Esophagus (tissue), 2 donors: ENCODE measurements around the gene RNU5B-1. TPM values are rescaled to one million over a fixed set of nuclear protein-coding genes. Genes with fewer than 3 reads are reported as not detected.

Experiments used
- H3K27ac ChIP-seq, 2 donors: one replicate each; pipeline ENCODE4 v1.5.1; 2013; ENCODE audit warnings: low read depth in 2 of 2, mild to moderate bottlenecking in 2 of 2, inconsistent platforms in 1 of 2, low read length in 1 of 2, moderate library complexity in 1 of 2
- H3K27me3 ChIP-seq, 2 donors: one replicate each; pipeline ENCODE4 v1.6.1; 2013; ENCODE audit warnings: low read length in 2 of 2, control low read depth in 1 of 2, mild to moderate bottlenecking in 1 of 2; ENCODE audit not compliant: insufficient read depth in 2 of 2, control insufficient read depth in 1 of 2
- H3K36me3 ChIP-seq, 2 donors: one replicate each; pipeline ENCODE4 v1.6.1; 2013; ENCODE audit warnings: low read length in 1 of 2; ENCODE audit not compliant: control insufficient read depth in 2 of 2, insufficient read depth in 2 of 2
- H3K4me1 ChIP-seq, 2 donors: one replicate each; pipeline ENCODE4 v1.6.1; 2013; ENCODE audit warnings: low read length in 1 of 2; ENCODE audit not compliant: control insufficient read depth in 2 of 2, insufficient read depth in 2 of 2
- H3K4me3 ChIP-seq, 2 donors: one replicate each; pipeline ENCODE4 v1.5.1; 2013; ENCODE audit warnings: low read length in 2 of 2, mild to moderate bottlenecking in 2 of 2, low read depth in 1 of 2, moderate library complexity in 1 of 2
- H3K9me3 ChIP-seq, 2 donors: one replicate each; pipeline ENCODE4 v1.6.1; 2013; ENCODE audit warnings: mild to moderate bottlenecking in 2 of 2, low read depth in 1 of 2, low read length in 1 of 2, moderate library complexity in 1 of 2; ENCODE audit not compliant: control insufficient read depth in 2 of 2, insufficient read depth in 1 of 2
- WGBS, 2 donors: extraction: QIAGEN DNeasy Blood & Tissue Kit; methylation state at CpG; one replicate each; pipeline ENCODE4 v1.1.7; 2013; 5-methylcytosine and 5-hydroxymethylcytosine counted together
- polyA plus RNA-seq, 2 donors: library from polyadenylated mRNA; stranded (reverse); fragments of 200-250 nt; gene quantifications; one replicate each; pipeline ENCODE4 v1.2.3, GENCODE V29; 2013
- donor health status: healthy with polysubstance abuse.
- donor health status: Bipolar disorder and iron deficiency.

RNU5B-1 gene
- polyA plus RNA-seq = not detected

GRCh38 chr15:65304381-65305149, at the start of gene RNU5B-1:
TSS of gene RNU5B-1 (plus strand) at chr15:65304677.
- Histone ChIP-seq H3K36me3 (no peaks in the 10 kb centered on the region), H3K4me3 (peak within 1 kb of the TSS; percentile 45 to 58), H3K27me3 (no peaks in the 10 kb centered on the region), H3K4me1 (peaks cover 0 to 3% of the 10 kb centered on the region in 2 donors), H3K27ac (peak within 1 kb of the TSS; percentile 88 to 89), H3K9me3 (no peaks in the 10 kb centered on the region)
- 0% methylated on average over 24 of the region's 24 CpGs for WGBS, 2 donors

- no peaks in the 10 kb centered on the region for H3K9me3 ChIP-seq
- H3K36me3 ChIP-seq = peaks cover 0 to 12% of the 10 kb centered on the region in 2 donors
- no peak overlapping the region for H3K4me3 ChIP-seq
- no peak overlapping the region for H3K27ac ChIP-seq
- no peaks in the 10 kb centered on the region for H3K27me3 ChIP-seq
- peaks cover 0 to 3% of the 10 kb centered on the region in 2 donors for H3K4me1 ChIP-seq
- WGBS, 2 donors = 68 to 74% methylated on average over 1 of the region's 1 CpG
These were observed 49.7 kb upstream of the RNU5B-1 start for GRCh38 chr15:65254758-65255157.

GRCh38 chr15:65255486-65256140, 48.9 kb upstream of the RNU5B-1 start:
- Histone ChIP-seq H3K27me3 (no peaks in the 10 kb centered on the region), H3K9me3 (no peaks in the 10 kb centered on the region), H3K36me3 (peaks cover 0 to 16% of the 10 kb centered on the region in 2 donors), H3K4me3 (no peak overlapping the region), H3K27ac (no peak overlapping the region), H3K4me1 (peaks cover 0 to 3% of the 10 kb centered on the region in 2 donors)
- 94 to 97% methylated on average over 7 of the region's 7 CpGs for WGBS, 2 donors

GRCh38 chr15:65258375-65259262, 45.9 kb upstream of the RNU5B-1 start:
- WGBS, 2 donors = 64 to 67% methylated on average over 5 of the region's 5 CpGs
- Histone ChIP-seq H3K36me3 (peaks cover 3 to 26% of the 10 kb centered on the region in 2 donors), H3K4me3 (no peak overlapping the region), H3K9me3 (no peaks in the 10 kb centered on the region), H3K27me3 (no peaks in the 10 kb centered on the region), H3K4me1 (peaks cover 0 to 3% of the 10 kb centered on the region in 2 donors), H3K27ac (peak overlapping the region; percentile 65 to 82)

- H3K4me1 ChIP-seq = peaks cover 0 to 3% of the 10 kb centered on the region in 2 donors
- no peaks in the 10 kb centered on the region for H3K9me3 ChIP-seq
- peaks cover 3 to 23% of the 10 kb centered on the region in 2 donors for H3K36me3 ChIP-seq
- peak overlapping the region; percentile 62 to 81 for H3K27ac ChIP-seq
- H3K4me3 ChIP-seq = no peak overlapping the region
- WGBS, 2 donors = 60 to 78% methylated on average over 7 of the region's 7 CpGs
- no peaks in the 10 kb centered on the region for H3K27me3 ChIP-seq
These were observed 45.1 kb upstream of the RNU5B-1 start for GRCh38 chr15:65259367-65259797.

GRCh38 chr15:65260968-65261367, 43.5 kb upstream of the RNU5B-1 start:
- 91 to 92% methylated on average over 6 of the region's 6 CpGs for WGBS, 2 donors

GRCh38 chr15:65263313-65263712, 41.2 kb upstream of the RNU5B-1 start:
- H3K4me1 ChIP-seq = no peaks in the 10 kb centered on the region
- H3K9me3 ChIP-seq = no peaks in the 10 kb centered on the region
- no peak overlapping the region for H3K4me3 ChIP-seq
- H3K27me3 ChIP-seq = no peaks in the 10 kb centered on the region
- peak overlapping the region in 1 of 2 donors; percentile 0 for H3K27ac ChIP-seq
- peaks cover 3 to 32% of the 10 kb centered on the region in 2 donors for H3K36me3 ChIP-seq
- 78 to 85% methylated on average over 4 of the region's 4 CpGs for WGBS, 2 donors

More at GRCh38 chr15:65260968-65261367, 43.5 kb upstream of the RNU5B-1 start:
- Histone ChIP-seq H3K27ac (no peak overlapping the region), H3K9me3 (no peaks in the 10 kb centered on the region), H3K4me1 (peaks cover 0 to 3% of the 10 kb centered on the region in 2 donors), H3K27me3 (no peaks in the 10 kb centered on the region), H3K36me3 (peaks cover 3 to 32% of the 10 kb centered on the region in 2 donors), H3K4me3 (no peak overlapping the region)

GRCh38 chr15:65264863-65265430, 39.5 kb upstream of the RNU5B-1 start:
- WGBS, 2 donors = 56 to 60% methylated on average over 2 of the region's 2 CpGs
- no peaks in the 10 kb centered on the region for H3K27me3 ChIP-seq
- peaks cover 3 to 23% of the 10 kb centered on the region in 2 donors for H3K36me3 ChIP-seq
- no peak overlapping the region for H3K27ac ChIP-seq
- H3K4me3 ChIP-seq = no peak overlapping the region
- H3K9me3 ChIP-seq = no peaks in the 10 kb centered on the region
- no peaks in the 10 kb centered on the region for H3K4me1 ChIP-seq

GRCh38 chr15:65266469-65266868, 38.0 kb upstream of the RNU5B-1 start:
- H3K9me3 ChIP-seq = no peaks in the 10 kb centered on the region
- peaks cover 3 to 19% of the 10 kb centered on the region in 2 donors for H3K36me3 ChIP-seq
- no peaks in the 10 kb centered on the region for H3K4me1 ChIP-seq
- WGBS, 2 donors = 85 to 93% methylated on average over 5 of the region's 5 CpGs
- H3K4me3 ChIP-seq = no peak overlapping the region
- H3K27ac ChIP-seq = no peak overlapping the region
- H3K27me3 ChIP-seq = no peaks in the 10 kb centered on the region
